Stimulated activated CD4-positive, alpha-beta T cell treated with anti-CD3 and anti-CD28 coated beads, Interleukin-15, amount 100 ng/mL, for 1 hour (primary cell): ENCODE data around the gene ANKRD11.
A peak's percentile ranks its signal among the peaks of the same experiment; 100 is the strongest.
"Not testable (repeated sequence)": the region's sequence is repeated elsewhere in the genome, so short reads cannot be mapped to it uniquely, and the experiment has no call there.

ENCODE experiments used
- DNase-seq, 2 donors: peaks; one replicate each; pipeline ENCODE4 v3.0.0-alpha.2; 2020; ENCODE audit warnings: low read depth in 1 of 2, low spot score in 1 of 2

Gene ANKRD11

DNA sequence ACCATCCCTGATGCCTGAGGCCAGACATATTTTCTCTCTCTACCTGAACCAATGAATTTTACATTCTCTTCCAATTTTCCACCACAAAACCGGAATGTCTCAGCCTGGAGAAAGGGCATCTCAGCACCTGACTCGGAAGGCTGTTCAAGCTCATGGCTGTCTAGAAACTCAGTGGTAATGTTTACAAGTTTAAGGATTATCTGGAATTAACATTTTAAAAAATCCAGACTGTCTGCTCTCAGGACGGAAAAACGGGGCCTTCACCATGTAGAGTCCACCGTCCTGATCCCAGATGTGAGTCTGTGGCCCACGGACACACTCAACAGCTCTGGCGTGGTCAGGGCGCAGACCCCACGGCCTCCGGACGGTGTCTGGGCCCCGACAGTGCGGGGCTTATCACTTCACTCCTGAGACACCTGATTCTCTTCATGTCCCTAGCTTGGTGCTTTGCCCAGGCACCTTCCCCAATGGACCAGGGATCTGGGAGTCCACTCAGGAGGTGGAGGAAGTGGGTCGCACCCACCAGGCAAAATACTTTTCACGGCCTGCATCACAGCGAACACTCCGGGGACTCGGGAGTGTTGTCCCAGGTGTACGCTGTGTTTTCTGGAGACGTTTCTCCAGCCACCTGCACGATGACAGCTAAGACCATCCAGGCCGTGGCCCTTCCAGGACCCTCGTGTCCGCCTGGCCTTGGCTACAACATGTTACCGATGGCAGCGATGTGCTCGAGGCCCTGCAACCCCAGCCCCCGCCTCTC, 171.3 kb downstream of the ANKRD11 start:
- DNase-seq: no peak

DNA sequence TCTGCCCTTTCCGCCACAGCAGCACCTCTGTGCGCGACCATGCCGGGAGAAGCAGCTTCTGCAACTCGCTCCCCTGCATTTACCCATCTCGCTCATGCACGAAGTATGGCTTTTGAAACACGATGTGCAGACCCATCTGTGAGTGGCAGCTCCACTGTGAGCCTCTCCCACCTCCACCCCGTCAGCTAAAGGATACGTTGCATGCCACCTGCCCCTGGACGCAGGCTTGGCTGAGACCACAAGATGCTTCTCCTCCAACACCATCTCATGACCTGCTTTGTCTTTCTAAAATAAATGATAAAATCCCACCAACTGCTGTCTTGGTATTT, 172.0 kb downstream of the ANKRD11 start:
- DNase-seq: no peak

DNA sequence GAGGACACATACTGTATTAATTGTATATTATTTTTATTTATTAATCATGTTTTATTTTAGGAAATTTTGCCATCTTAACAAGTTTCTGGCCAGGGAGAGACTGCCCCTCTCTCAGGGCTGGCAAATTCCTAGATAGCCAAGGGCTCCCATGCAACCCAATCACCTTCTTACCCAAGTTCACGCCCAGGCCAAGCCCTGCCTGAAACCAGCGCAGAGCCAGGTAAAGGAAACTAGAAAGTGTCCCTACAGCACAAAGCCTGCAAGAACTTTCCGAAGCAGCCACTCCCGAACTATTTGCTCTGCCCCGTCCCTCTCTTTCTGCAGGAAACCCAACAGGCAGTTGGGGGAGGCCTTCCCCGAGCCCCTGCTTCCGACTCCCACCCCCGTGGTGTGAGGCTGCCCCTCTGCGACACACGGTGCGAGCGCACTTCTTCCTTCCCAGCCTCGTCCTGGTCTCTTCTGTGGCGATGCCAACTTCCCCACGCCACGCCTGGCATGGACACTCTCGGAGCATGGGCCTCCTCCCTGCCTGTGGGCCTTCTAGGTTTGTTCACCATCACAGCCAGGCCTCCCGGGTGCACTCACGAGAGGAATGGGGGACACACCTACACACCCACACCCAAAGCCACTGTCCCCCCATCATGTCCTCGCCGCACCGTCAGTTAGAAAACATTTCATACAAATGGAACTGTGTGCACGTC, 172.5 kb downstream of the ANKRD11 start:
- no peak for DNase-seq

DNA sequence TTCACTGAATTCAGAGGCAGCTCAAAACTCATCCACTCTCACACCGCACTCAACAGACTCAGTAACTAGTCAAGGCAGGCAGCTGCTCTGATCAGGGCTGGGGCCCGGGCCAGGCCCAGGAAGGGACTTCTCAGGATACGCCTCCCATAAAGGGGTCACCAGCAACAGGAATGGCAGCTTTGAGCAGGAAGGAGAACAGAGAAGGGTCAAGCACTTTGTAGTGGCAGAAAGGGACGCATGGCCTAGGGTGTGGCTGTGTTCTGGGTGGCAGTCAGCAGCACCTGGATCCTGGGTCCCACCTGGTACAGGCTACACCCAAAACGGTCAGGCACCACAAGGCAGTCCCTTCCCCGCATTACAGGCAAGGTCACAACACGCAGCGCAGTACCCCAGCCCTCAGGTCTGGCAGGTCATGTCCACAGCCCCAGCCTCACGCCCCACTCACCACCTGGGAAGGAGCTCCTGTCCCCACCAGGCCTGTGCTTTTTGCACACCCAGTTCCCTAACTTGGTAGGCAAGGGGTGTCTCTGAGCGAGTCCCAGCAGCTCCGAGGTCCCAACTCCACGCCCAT, 173.2 kb downstream of the ANKRD11 start:
- no peak for DNase-seq

DNA sequence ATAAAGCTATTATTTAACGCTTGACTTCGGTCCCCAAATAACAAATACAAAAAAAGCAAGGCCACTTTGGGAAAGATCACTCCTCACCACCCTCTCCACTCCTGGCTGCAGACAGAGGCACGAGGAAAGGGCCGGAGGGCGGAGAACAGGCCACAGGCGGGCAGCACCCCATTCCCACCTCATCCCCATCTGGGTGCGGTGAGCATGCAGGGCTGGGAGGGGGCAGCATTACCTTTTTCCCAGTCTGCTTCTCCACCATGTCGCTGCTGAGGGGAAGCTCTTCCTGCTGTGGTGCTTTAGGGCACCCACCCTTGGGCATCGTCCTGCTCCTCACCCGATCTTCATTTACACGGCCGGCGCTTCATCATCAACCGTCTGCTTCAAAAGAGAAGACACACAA, 173.7 kb downstream of the ANKRD11 start:
- no peak for DNase-seq

DNA sequence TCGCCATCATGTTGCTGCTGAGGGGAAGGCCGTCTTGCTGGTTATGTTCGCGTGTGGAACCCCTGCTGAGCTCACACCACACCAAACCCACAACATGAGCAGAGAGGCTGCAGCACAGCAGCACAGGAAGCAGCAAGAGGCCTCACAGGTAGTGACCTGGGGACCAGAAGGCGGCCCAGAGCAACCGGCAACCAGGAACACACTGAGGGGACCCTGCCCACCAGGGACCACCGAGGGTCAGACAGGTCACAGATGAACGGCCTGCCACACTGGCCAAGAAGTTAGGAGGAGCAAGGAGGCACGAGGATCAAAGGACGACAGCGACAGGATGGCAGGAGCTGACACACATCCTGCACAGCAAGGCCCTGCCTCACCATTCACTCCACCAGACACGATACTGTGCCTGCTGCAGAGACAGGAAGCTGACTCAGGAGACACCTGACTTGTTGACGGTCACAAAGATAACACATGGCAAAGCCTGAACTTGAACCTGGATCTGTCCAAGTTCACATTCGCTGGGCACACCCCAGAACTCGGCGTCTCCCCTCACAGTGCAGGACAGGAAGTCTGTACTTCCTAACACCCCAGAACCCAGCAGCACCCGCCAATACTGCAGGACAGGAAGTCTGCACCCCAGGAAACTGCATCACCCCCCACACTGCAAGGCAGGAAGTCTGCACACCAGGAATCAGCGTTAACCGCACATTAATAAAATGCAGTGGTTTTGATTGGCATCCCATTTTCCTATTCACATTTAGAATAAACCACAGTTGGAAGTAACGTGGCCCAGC, 174.4 kb downstream of the ANKRD11 start:
- peak; percentile 38 to 56 for DNase-seq

DNA sequence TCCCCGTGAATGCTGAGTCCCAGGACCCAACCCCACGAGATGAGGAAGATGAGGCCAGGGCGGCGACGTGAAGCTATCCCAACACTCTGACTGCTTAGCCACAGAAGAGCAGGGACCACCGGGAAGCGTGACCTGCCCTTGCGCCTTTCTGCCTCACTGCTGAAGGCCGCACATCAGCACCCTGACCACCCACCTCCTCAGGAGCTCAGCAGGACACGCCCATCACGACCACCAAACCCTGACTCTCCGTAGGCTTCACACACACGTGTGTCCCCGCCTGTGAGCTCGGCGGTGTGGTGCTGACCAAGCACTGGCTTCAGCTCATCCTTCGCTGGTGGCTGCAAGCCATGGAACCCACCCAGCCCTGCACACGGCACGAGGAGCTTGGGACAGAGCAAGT, 175.1 kb downstream of the ANKRD11 start:
- no peak for DNase-seq

DNA sequence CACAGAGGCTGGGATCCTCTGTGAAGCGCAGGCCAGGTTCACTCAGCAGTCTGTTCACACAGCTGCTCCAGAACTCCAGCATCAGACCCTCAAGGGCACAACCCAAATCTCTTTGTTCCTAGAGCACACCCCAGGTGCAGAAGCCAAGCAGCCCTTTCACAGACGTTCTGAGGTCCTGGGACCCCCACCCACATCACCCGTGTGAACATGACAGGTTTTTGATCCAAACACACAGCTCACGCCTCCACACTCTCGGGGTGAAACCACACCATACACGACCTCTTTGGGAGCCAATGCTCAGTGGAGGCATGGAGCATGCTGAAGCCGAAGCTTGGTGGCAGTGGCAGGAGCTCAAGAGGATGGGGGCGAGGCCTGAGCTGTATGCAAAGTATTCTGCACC, 175.5 kb downstream of the ANKRD11 start:
- no peak for DNase-seq

DNA sequence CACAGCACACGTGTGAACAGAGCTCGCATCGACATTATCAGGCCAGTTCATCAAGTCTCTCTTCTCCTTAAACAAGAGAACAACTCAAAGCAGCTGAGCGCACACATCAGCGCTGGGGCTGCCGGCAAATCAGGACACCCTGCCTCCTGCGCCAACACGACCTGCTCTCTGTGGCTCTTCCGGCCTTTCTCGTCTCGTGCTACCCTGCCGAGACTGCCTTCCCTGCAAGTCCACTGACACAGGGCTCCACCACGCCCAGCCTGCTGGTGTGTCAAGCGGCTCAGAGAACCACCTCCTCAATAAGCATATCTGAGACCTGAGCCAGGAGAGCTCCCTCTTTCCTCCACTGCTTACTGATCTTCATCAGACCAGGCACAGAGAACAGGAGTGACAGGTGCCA, 176.0 kb downstream of the ANKRD11 start:
- peak in 1 of 2 donors; percentile 45 for DNase-seq

DNA sequence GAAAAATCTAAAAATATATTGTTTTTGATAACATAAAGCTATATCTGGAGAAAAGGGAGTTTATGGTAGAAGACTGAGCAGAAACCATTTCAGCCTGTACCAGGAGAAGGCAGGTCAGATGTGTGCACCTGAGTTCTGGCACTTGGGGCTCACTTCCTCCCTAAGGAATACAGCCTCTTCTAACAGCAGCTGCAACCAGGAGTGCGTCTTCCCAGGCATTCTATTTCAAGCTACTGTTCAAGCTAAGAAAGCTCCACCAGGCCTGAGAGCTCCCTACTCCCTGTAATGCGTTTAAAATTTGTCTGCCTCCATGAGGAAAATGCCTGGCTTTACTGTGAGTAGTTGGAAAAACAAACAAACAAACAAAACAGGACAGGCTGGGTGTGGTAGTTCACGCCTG, 176.8 kb downstream of the ANKRD11 start:
- no peak for DNase-seq

DNA sequence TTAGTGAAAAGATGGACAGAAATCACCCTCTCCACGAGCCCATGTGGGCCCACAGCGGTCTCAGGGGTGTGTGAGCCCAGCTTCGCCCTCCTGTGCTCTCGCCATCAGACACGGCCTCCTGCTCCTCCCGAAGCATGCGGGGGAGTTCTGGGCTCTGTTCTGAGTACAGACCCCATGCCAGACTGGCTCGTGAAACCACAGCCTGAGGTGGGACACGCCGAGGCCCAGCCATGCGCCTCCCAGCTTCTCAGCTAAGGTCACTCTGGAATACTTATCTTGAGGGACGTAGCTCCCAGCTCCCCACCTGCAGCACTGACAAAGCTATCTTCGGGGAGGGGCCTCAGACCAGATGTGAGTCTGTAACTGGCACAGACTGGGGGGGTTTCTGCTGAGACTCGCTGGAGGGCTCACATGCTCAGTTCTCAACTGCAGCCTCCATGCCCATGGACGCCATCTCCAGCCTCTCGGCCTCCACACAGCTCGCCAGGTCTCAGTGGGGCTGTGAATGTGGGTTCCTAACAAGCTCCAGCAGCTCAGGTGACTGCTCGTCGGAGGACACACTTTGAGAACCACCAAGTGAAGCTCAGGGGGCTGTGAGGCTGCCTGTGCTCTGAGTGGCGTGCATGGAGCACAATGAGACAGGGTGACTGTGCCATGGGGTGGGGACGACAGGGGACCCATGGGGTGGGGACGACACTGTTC, 177.6 kb downstream of the ANKRD11 start:
- no peak for DNase-seq

DNA sequence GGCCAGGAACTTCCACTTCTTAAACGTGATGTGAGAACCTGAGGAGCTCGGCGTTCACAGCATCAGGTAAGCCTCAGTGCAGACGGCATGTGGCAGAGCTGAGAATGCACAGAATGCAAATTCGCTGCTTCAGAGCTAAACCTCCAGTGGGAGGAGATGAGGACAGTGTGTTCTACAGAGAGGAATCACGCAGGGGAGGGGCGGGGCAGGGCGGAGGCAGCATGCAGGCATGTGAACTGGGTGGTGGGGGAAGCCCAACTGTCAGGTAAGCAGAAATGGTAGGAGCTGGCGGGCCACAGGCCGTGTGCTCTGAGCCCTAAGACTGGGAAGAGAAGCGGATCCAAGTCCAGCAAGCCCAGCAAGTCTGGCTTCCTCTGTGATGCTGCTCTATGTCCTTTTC, 178.2 kb downstream of the ANKRD11 start:
- no peak for DNase-seq

DNA sequence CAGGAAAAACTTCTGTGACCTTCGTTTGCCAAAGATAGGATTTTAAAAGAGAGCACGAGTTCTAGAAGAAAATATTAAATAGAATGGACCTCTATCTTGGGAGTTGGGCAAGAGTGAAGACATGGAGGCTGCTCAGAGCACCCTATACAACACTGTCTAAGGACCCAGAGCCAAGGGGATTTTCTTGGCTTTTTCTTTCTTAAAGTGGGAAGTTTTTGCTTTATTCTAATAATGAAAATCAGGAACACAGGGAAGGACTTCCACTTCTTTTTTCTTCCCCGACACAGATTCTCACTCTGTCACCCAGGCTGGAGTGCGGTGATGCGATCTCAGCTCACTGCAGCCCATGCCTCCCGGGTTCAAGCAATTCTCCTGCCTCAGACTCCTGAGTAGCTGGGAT, 178.7 kb downstream of the ANKRD11 start:
- DNase-seq: no peak

DNA sequence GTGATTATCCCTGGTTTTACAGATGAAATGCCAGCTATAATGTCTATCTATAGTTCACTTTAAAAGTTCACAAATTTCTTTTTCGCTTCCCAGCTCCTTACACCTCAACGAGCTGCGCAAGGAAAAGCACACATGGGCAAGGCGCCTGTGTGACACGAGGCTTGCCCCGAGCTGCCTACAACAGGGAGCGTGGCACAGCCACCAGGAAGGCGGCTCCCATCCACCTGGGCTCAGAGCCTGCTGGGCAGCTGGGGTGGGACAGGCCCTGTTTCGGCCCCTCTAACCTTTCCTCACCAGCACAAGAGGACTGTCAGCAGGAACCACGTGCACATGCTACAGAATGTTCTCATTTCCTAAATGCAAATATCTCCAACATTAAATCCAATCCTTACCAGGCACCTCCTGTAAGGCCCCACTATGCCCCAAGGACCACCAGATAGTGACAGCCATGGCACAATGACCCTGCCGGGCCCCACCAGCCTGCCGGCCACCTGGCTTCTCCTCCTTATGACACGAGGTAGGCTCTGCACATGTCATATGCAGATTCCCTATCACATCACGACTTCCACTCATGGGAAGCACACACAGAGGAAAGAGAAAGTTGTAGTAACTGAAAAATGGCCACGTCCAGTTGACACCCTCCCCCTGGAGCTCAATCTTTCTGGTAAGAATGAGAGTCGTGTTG, 180.8 kb downstream of the ANKRD11 start:
- DNase-seq: no peak

DNA sequence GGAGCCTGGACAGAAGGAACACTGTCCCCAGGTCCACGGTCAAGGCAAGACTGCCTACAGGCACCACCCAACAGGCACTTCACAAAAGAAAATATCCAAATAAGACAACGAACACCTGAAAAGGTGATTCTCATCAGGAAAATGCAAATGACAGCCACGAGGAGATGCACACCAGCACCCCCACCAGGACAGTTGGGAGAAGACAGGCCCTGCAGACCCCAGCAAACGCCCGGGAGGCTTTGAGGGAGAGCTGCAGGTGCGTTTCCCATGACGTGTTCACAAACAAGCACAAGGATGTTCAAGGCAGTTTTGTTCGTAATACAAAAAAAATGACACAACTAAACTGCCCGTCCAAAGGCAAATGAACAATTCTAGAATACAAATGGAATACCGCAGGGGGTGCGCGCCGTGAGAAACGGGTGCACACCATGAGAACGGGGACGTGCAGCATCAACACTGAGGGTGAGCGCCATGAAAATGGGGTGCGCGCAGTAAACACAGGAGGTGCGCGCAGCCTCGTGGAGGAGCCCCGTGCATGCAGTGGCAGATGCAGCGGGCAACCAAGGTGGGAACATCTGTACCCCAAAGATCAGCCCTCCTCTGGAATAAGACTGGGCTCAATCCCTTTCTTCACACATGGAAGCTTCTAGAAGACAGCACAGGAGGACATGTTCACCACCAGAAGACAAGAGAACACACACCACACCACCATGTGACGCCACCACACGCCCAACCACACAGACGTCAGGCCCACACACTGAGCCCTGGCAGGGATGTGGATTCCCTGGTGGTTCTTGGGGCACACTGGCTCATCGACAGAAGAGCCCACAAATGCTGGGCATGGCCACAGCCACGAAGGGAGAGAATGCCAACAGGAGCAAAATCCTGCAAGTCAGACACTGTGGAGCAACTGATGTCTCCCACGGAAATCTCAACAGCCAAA, 181.7 kb downstream of the ANKRD11 start:
- peak in 1 of 2 donors; percentile 26 for DNase-seq

DNA sequence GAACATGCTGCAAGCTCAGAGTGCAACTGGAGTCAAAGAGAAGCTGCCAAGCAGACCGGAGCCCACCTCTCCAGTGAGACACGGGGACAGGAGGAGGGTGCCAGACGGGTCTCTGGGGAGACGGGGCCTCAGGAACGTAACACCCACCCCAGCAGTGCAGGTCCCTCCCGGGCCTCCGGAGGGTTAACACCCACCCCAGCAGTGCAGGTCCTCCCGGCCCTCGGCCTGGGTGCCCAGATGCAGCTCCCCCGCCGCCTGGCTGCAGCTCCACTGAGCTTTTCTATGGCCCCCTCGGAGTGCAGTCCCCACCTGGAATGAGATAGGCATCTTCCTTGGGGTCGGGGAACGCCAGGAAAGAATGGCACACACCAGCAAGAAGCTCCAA, 182.9 kb downstream of the ANKRD11 start:
- no peak for DNase-seq

DNA sequence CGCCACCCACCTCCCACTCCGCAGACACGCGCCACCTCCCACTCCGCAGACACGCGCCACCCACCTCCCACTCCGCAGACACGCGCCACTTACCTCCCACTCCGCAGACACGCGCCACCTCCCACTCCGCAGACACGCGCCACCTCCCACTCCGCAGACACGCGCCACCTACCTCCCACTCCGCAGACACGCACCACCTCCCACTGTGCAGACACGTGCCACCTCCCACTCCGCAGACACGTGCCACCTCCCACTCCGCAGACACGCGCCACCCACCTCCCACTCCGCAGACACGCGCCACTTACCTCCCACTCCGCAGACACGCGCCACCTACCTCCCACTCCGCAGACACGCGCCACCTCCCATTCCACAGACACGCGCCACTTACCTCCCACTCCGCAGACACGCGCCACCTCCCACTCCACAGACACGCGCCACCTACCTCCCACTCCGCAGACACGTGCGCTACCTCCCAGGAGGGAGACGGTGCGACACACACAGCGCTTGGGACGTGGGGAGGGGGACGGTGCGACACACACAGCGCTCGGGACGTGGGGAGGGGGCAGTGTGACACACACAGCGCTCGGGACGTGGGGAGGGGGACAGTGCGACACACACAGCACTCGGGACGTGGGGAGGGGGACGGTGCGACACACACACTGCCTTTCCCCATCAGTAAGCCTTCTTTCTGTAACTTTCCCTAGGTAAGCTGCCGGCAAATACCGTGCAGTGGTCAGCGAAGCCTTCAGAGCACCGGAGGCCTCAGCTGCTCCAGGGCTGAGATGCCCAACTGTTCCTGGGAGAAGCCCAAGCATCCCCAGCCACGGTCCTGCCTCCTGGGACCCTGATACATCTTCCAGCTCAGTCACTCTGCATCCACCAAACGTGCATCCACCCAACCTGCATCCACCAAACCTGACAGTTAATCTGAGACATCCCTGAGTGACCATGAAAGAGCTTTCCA, 183.6 kb downstream of the ANKRD11 start:
- not testable (repeated sequence) for DNase-seq

DNA sequence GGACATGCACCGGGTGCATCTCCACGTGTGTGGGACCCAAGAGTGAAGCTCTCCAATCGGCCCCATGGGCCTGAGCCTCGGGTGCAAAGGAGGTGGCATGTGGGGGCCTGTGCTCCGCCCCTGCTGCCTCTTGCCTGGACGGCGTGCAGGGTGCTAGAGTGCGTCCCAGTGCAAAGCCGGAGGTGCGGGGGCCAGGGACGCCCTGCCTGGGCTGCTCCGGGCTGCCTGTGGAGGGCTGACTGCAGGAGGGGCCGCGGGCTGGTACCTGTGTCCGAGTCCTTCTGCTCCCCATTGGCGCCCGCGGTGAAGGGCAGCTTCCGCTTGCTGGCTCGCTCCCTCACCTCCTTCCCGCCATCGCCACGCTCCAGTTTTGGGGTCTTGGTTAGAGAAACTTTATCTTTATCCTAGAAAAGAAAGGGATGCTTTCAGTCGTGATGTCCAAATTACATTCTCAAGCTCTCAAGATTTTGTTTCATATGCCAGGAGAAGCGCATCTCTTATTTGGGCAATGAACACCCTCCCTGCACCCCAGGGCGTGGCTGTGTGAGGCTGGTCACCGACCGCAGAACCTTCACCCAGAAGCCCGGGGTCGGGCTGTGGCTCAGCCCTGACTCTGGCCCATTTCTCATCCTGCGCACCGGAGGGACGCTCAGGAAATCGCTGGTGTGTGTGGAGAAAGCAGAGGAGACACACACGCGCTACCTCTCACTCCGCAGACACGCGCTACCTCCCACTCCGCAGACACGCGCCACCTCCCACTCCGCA, 185.2 kb downstream of the ANKRD11 start:
- DNase-seq: no peak
